ENCODE data around the gene MTRR.

GRCh38 chr5:7868427-7868772 is 548 bp upstream of the MTRR start:
- TF ChIP-seq EZH2phosphoT487 (IDR thresholded peaks at IDR 0.05; ENCODE audit: borderline replicate concordance, low read depth, low read length) (no peak), CTCF (conservative IDR thresholded peaks at IDR 0.05; ENCODE audit: low read length) (no peak)
